ENCODE results near the gene LDOC1. TPM values are rescaled to one million over a fixed set of nuclear protein-coding genes. Genes with fewer than 3 reads are reported as not detected.

Gene LDOC1
- total and polyA plus RNA-seq, 2 of the 13 experiments (the other 11 are each of a cell fraction or from before 2014, with no cell fraction given) = not detected

GRCh38 chrX:141164406-141164805 lies 12.5 kb downstream of the LDOC1 start:
- H2AFZ ChIP-seq (ENCODE audit: low read length) = no peak overlapping the region
- no peak for FAIRE-seq
- no peaks in the 10 kb centered on the region for H3K4me1 ChIP-seq (ENCODE audit: insufficient read depth, low read length)
- ChIA-PET POLR2A (no interaction called here), CTCF (ENCODE audit: low intra/inter-chr PET ratio, low total read pairs) (no interaction called here)
- H3K27me3 ChIP-seq (ENCODE audit: control insufficient read depth in 1 of 2, insufficient read depth in 2 of 2, low read length in 2 of 2) = no peaks in the 10 kb centered on the region
- no peaks in the 10 kb centered on the region for H4K20me1 ChIP-seq (ENCODE audit: insufficient read depth, low read length)
- no peak overlapping the region for H3K9ac ChIP-seq (ENCODE audit: insufficient read depth, low read depth, low read length)
- H3K4me3 ChIP-seq (replicated peaks in 1 of 3; ENCODE audit: insufficient read depth in 1 of 3, low read depth in 2 of 3, low read length in 3 of 3) = no peak overlapping the region
- H3K4me2 ChIP-seq (ENCODE audit: low read depth, low read length) = no peak overlapping the region
- no peaks in the 10 kb centered on the region for H3K9me3 ChIP-seq (ENCODE audit: low read length)
- intact Hi-C loops (cut with micrococcal nuclease; ENCODE audit: unreplicated experiment) = no loop called here
- H3K27ac ChIP-seq (ENCODE audit: extremely low read length, insufficient read depth, low read length) = no peak overlapping the region
- in situ Hi-C loops (cut with HindIII; ENCODE audit: extremely low pct_ligation_motif_present, low pct_unique_long_range_greater_than_20kb) = no loop called here
- no peak for ATAC-seq
- no peak for DNase-seq (ENCODE audit: low spot score)
- no peaks in the 10 kb centered on the region for H3K36me3 ChIP-seq (replicated peaks in 1 of 2; ENCODE audit: control insufficient read depth in 1 of 2, insufficient read depth in 2 of 2, low read length in 2 of 2)
- no peak for TF ChIP-seq ZNF33B (CRISPR knock-in tag; IDR thresholded peaks at IDR 0.05)
- TF ChIP-seq NFE2L1 (CRISPR knock-in tag; IDR thresholded peaks at IDR 0.05; ENCODE audit: borderline replicate concordance) = no peak
- no peak for TF ChIP-seq TFAP4 (IDR thresholded peaks at IDR 0.05; ENCODE audit: borderline replicate concordance, low read depth)
- TF ChIP-seq ZBTB20 (CRISPR knock-in tag; IDR thresholded peaks at IDR 0.05; ENCODE audit: borderline replicate concordance, low read depth) = no peak
- TF ChIP-seq ZNF337 (CRISPR knock-in tag; IDR thresholded peaks at IDR 0.05; ENCODE audit: borderline replicate concordance, low read depth) = no peak
- TF ChIP-seq ZNF276 (CRISPR knock-in tag; IDR thresholded peaks at IDR 0.05; ENCODE audit: low read depth) = no peak
- no peak for TF ChIP-seq ZNF781 (CRISPR knock-in tag; IDR thresholded peaks at IDR 0.05; ENCODE audit: borderline replicate concordance, not compliant biosample characterization)
- no peak for TF ChIP-seq RBM39 (IDR thresholded peaks at IDR 0.05; ENCODE audit: low read depth, low read length, poor library complexity, severe bottlenecking)
- TF ChIP-seq ZNF766 (CRISPR knock-in tag; IDR thresholded peaks at IDR 0.05; ENCODE audit: borderline replicate concordance) = no peak
- no peak for TF ChIP-seq ZNF230 (CRISPR knock-in tag; IDR thresholded peaks at IDR 0.05)
- TF ChIP-seq ZSCAN21 (CRISPR knock-in tag; IDR thresholded peaks at IDR 0.05; ENCODE audit: borderline replicate concordance) = no peak
- TF ChIP-seq ZNF552 (CRISPR knock-in tag; IDR thresholded peaks at IDR 0.05; ENCODE audit: borderline replicate concordance) = no peak
- no peak for TF ChIP-seq TFDP2 (CRISPR knock-in tag; IDR thresholded peaks at IDR 0.05)
- TF ChIP-seq ZNF850 (CRISPR knock-in tag; conservative IDR thresholded peaks at IDR 0.05) = no peak
- TF ChIP-seq PHB2 (IDR thresholded peaks at IDR 0.05; ENCODE audit: partially characterized antibody) = no peak
- no peak for TF ChIP-seq ATF5 (CRISPR knock-in tag; IDR thresholded peaks at IDR 0.05; ENCODE audit: low read depth)
- no peak for TF ChIP-seq PLSCR1 (CRISPR knock-in tag; IDR thresholded peaks at IDR 0.05; ENCODE audit: borderline replicate concordance)
- no TSS peak for BruUV-seq (replicated peaks)
- 0% methylated on average over 1 of the region's 1 CpG for WGBS (ENCODE audit: low lambda C conversion rate)
- no peaks in the 10 kb centered on the region for H3K79me2 ChIP-seq (ENCODE audit: insufficient read depth, low read length)

All from HepG2 (cell line).